DMS114 treated with DMSO at 0.1 percent for 48 hours (cell line): ENCODE data around the gene SLC25A5.
"Not testable (repeated sequence)": the region's sequence is repeated elsewhere in the genome, so short reads cannot be mapped to it uniquely, and the experiment has no call there.

Source experiments
- DNase-seq: peaks from one replicate; lab custom pipeline; 2025; ENCODE audit not compliant: unreplicated experiment; lab: John Stamatoyannopoulos, UW

The SLC25A5 gene

DNA sequence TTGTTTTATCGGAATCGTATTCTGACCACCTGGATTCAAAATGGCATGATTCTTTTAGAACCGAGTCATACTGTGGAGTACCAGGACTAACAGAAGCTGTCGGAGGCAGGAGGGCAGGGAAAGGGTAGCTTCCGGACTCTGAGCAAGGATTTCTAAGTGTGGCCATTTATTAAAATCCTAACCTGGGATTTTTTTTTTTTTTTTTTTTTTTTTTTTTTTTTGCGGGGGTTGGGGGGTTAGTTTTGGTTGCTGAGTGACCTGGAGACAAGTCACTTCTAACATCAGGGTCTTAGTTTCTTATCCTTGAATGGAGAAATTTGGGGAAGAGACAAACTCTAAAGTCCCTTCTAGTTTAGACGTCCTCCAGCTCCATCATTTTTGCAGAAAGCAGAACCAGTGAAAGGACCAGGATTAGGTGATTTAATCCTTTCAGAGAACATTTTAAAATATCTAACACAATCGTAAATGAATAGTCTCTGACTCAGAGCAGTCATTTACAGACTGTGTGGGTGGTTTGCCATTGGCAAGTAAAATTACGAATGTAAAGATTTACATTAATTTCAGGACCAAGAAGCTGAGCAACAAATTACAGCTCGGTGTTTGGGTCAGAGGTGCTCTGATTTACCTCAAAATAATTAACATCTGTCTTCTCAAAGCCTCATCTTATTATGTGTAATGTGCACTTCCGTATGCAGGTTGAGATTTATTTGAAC is 7.3 kb downstream of the SLC25A5 start:
- no peak for DNase-seq

GRCh38 chrX:119477812-119478232 is 9.6 kb downstream of the SLC25A5 start:
- no peak for DNase-seq

DNA sequence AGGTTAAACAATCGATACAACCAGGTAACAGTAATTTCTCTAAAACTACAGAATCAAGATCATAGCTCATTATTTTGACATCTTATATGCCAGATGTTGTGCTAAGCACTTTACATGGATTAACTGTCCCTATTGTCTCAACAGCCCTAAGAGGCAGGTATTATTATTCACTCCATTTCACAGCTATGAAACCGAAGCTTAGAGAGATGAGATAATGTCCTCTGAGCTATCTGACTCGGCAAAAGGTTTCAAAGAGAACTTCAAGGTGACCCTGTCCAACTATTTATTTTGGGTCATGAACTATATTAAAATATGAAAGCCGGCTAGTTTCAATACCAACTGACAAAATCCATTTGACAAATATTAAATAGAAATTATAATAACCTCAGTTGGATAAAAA is 10.3 kb downstream of the SLC25A5 start:
- DNase-seq = no peak

GRCh38 chrX:119479845-119480244 is 11.6 kb downstream of the SLC25A5 start:
- DNase-seq = no peak

- DNase-seq = no peak
Observed at GRCh38 chrX:119481323-119481801, 13.1 kb downstream of the SLC25A5 start.

GRCh38 chrX:119482041-119482440 is 13.8 kb downstream of the SLC25A5 start:
- no peak for DNase-seq

DNA sequence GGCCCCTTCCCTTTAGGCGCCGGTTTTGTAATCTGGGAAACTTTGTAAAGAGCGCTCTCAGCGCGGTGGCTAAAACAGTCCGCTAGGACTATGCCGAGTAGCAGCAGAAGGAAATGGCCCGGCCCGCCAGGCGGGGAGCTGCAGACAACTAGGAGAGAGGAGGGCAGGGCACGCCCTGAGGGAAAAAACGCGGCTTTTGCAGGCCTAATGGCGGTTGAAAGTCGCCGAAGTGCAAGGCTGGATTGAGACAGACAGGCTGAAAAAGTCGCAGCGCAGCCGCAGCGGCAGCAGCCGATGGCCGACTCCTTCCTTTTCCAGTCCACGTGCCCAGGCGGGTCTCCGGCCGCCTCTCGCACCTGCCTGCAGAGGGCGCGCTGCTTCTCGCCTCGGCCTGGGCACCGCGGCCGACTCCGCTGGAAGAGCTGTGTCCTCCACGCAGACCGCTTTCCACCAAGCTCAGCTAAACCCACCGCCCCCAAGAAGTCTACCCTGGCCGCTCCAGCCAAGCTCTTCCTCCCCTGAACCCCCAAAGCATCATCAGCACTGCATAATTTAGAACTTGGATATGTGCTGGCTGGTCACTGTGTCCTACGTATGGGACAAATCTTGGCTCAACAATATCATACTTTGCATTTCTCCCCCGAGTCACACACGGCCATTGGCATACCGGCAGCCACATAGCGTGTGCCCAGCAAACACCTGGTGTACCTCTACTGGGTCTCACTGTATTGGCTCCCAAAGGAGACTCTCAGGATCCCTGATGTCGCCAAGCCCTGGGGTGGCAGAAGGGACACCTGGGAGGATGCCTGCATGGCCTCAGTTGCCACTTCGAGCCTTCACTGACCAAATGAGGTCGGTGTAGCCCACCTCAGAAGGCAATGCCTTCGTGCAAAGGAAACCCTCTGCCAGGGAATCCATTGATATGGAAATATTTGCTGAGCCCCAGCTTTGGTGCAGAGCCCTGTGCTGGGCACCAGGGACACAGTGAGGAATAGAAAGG is 14.5 kb downstream of the SLC25A5 start:
- DNase-seq = peak; percentile 10

DNA sequence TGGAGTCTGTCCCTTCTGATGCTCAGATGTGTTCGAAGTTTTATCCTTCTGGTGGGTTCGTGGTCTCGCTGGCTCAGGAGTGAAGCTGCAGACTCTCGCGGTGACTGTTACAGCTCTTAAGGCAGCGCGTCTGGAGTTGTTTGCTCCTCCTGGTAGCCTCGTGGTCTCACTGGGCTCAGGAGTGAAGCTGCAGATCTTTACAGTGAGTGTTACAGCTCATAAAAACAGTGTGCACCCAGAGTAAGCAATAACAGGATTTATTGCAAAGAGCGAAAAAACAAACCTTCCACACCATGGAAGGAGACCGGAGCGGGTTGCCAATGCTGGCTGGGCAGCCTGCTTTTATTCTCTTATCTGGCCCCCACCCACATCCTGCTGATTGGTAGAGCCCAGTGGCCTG is 18.5 kb downstream of the SLC25A5 start:
- no peak for DNase-seq

GRCh38 chrX:119487766-119488165 is 19.5 kb downstream of the SLC25A5 start:
- DNase-seq = not testable (repeated sequence)

GRCh38 chrX:119488749-119489148 is 20.5 kb downstream of the SLC25A5 start:
- DNase-seq = no peak

- no peak for DNase-seq
Observed at GRCh38 chrX:119489212-119490074, 21.2 kb downstream of the SLC25A5 start.

DNA sequence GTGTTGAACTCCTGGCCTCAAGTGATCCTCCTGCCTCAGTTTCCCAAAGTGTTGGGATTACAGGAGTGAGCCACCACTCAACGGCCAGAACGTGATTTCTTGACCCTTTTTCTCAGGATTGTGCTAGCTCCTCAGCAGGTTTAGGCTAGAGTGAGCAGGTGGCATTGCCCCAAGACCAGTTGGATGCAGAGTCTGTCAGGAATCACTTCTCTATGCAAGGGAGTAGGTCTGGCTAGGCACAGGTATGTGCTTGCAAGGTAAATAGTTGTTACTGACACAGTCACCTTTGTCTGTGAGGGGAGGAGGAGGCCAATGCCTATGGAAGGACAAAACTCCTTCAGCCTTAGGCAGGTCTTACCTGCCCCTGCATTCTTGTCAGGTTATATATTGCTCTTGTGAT is 24.2 kb downstream of the SLC25A5 start:
- no peak for DNase-seq

- not testable (repeated sequence) for DNase-seq
Observed at GRCh38 chrX:119493851-119494495, 25.7 kb downstream of the SLC25A5 start.

GRCh38 chrX:119495734-119496726 is 27.8 kb downstream of the SLC25A5 start:
- DNase-seq = no peak

DNA sequence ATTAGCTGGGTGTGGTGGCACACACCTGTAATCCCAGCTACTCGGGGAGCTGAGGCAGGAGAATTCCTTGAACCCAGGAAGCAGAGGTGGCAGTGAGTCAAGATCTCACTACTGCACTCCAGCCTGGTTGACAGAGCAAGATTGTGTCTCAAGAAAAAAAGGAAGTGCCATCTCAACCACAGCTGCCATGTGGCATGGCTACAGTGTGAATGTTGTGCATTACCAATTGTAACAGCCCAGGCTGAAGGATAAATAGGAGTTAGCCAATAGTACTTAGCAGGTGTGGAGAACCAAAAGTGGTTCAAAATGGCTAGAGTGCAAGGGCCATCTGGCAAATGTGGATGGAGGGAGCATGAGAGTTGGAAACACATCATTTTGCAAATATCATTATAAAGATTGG is 28.9 kb downstream of the SLC25A5 start:
- no peak for DNase-seq

DNA sequence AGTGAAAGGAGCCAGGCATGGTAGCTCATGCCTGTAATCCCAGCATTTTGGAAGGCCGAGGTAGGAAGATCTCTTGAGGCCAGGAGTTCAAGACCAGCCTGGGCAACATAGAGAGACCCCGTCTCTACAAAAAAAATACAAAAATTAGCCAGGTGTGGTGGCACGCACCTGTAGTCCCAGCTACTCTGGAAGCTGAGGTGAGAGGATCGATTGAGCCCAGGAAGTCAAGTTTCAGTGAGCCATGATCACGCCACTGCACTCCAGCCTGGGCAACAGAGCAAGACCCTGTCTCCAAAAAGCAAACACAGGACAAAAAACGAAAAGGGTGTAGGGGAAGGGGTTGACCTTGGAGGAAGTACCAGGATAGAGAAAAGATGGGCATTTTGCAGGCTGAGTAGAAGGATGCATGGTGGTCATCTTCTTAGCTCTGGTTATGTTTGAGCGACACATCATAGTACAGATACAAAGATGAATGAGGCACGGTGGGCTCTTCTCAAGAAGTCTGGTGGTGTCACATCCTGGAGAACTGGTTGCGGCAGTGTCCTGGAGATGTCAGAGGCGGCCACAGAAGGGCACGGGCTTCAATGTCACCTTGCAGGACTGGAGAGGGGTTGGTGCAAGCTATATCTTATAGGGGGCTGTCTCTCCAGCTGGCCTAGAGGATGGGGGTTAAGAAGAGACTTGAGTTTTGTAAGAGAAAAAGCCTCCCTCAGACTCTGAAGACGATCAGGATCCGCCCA is 32.0 kb downstream of the SLC25A5 start:
- DNase-seq = no peak

GRCh38 chrX:119501511-119502148 is 33.4 kb downstream of the SLC25A5 start:
- no peak for DNase-seq
